HEK293 (cell line): ENCODE measurements around the gene APBB2.

Experiments
- CTCF ChIA-PET: fragments of 350-600 bp; formaldehyde crosslinking; extraction: SDS; loops from one replicate; lab custom pipeline; 2021; ENCODE audit warnings: antibody characterized with exemption; lab: Yijun Ruan, JAX
- POLR2A ChIA-PET: fragments of 300-600 bp; formaldehyde crosslinking; extraction: SDS; loops from one replicate; lab custom pipeline; 2020; ENCODE audit warnings: antibody characterized with exemption, inconsistent platforms; lab: Yijun Ruan, JAX
- H3K27ac ChIP-seq: fragments of 200-500 bp; sonication (Bioruptor generic); 2 replicates; pipeline ENCODE4 v1.5.1; 2014; ENCODE audit warnings: low read depth, low read length, control low read depth, inconsistent platforms; ENCODE audit errors: extremely low read depth
- H3K36me3 ChIP-seq, 2 experiments: fragments of 200-500 bp in 1 of 2; sonication (Bioruptor generic) in 1 of 2; 1 replicate in 1 of 2; 2 replicates in 1 of 2; pipeline ENCODE4 v1.5.1; 2014 to 2017; ENCODE audit warnings: inconsistent platforms in 2 of 2, low read length in 2 of 2; ENCODE audit not compliant: control insufficient read depth in 2 of 2, insufficient read depth in 1 of 2
- H3K4me1 ChIP-seq: fragments of 200-500 bp; sonication (Bioruptor generic); 2 replicates; pipeline ENCODE4 v1.5.1; 2014; ENCODE audit warnings: mild to moderate bottlenecking, low read length, inconsistent platforms; ENCODE audit not compliant: control insufficient read depth, insufficient read depth
- H3K4me3 ChIP-seq: 2 replicates; pipeline ENCODE4 v1.5.1; 2011; ENCODE audit warnings: low read depth, mild to moderate bottlenecking, control low read depth, low read length, moderate library complexity
- H3K9me3 ChIP-seq: fragments of 200-500 bp; sonication (Bioruptor generic); 2 replicates; pipeline ENCODE4 v1.5.1; 2014; ENCODE audit warnings: low read depth, low read length, inconsistent platforms; ENCODE audit not compliant: control insufficient read depth, insufficient read depth
- HOXD13 ChIP-seq: sonication (generic); formaldehyde crosslinking; IDR thresholded peaks from 2 replicates; pipeline ENCODE4 v1.8.0; 2022; ENCODE audit warnings: missing genetic modification reagents, borderline replicate concordance
- MYNN ChIP-seq: fragments of 450-650 bp; formaldehyde crosslinking; IDR thresholded peaks from 2 replicates; pipeline ENCODE4 v1.5.1; 2016; ENCODE audit warnings: missing biosample characterization, missing genetic modification characterization, borderline replicate concordance
- YY2 ChIP-seq: fragments of 450-650 bp; formaldehyde crosslinking; IDR thresholded peaks from 2 replicates; pipeline ENCODE4 v1.5.1; 2016; ENCODE audit warnings: missing biosample characterization, missing genetic modification characterization
- ZFP3 ChIP-seq: fragments of 450-650 bp; formaldehyde crosslinking; IDR thresholded peaks from 2 replicates; pipeline ENCODE4 v1.5.1; 2016; ENCODE audit warnings: low read depth, missing biosample characterization, missing genetic modification characterization
- ZNF114 ChIP-seq: fragments of 450-650 bp; formaldehyde crosslinking; IDR thresholded peaks from 2 replicates; pipeline ENCODE4 v1.5.0; 2017; ENCODE audit warnings: missing biosample characterization, missing genetic modification characterization
- ZNF121 ChIP-seq: fragments of 450-650 bp; formaldehyde crosslinking; IDR thresholded peaks from 2 replicates; pipeline ENCODE4 v1.5.1; 2016; ENCODE audit warnings: missing biosample characterization, missing genetic modification characterization
- ZNF184 ChIP-seq: fragments of 450-650 bp; IDR thresholded peaks from 2 replicates; pipeline ENCODE4 v1.5.1; 2018; ENCODE audit warnings: missing biosample characterization, mild to moderate bottlenecking, missing genetic modification characterization
- ZNF221 ChIP-seq: fragments of 450-650 bp; formaldehyde crosslinking; IDR thresholded peaks from 2 replicates; pipeline ENCODE4 v1.5.1; 2017; ENCODE audit warnings: missing biosample characterization, missing genetic modification characterization, borderline replicate concordance
- ZNF248 ChIP-seq: fragments of 450-650 bp; formaldehyde crosslinking; IDR thresholded peaks from 2 replicates; pipeline ENCODE4 v1.5.1; 2017; ENCODE audit warnings: missing biosample characterization, missing genetic modification characterization
- ZNF311 ChIP-seq: fragments of 450-650 bp; formaldehyde crosslinking; IDR thresholded peaks from 2 replicates; pipeline ENCODE4 v1.5.1; 2017; ENCODE audit warnings: missing biosample characterization, missing genetic modification characterization, borderline replicate concordance
- ZNF416 ChIP-seq: fragments of 450-650 bp; formaldehyde crosslinking; IDR thresholded peaks from 2 replicates; pipeline ENCODE4 v1.5.1; 2016; ENCODE audit warnings: missing biosample characterization, missing genetic modification characterization
- ZNF426 ChIP-seq: fragments of 450-650 bp; formaldehyde crosslinking; IDR thresholded peaks from 2 replicates; pipeline ENCODE4 v1.5.1; 2017; ENCODE audit warnings: missing biosample characterization, missing genetic modification characterization, mild to moderate bottlenecking, inconsistent platforms, moderate library complexity
- ZNF48 ChIP-seq: fragments of 450-650 bp; formaldehyde crosslinking; IDR thresholded peaks from 2 replicates; pipeline ENCODE4 v1.5.1; 2016; ENCODE audit warnings: missing biosample characterization, missing genetic modification characterization
- ZNF560 ChIP-seq: fragments of 450-650 bp; formaldehyde crosslinking; IDR thresholded peaks from 2 replicates; pipeline ENCODE4 v1.5.1; 2017; ENCODE audit warnings: missing biosample characterization, missing genetic modification characterization, borderline replicate concordance
- ZNF677 ChIP-seq: fragments of 450-650 bp; IDR thresholded peaks from 2 replicates; pipeline ENCODE4 v1.5.0; 2018; ENCODE audit warnings: missing biosample characterization, mild to moderate bottlenecking, missing genetic modification characterization, moderate library complexity
- ZNF776 ChIP-seq: fragments of 450-650 bp; formaldehyde crosslinking; IDR thresholded peaks from 2 replicates; pipeline ENCODE4 v1.5.0; 2017; ENCODE audit warnings: missing biosample characterization, missing genetic modification characterization, borderline replicate concordance
- ZNF791 ChIP-seq: fragments of 450-650 bp; formaldehyde crosslinking; IDR thresholded peaks from 2 replicates; pipeline ENCODE4 v1.5.1; 2016; ENCODE audit warnings: missing biosample characterization, missing genetic modification characterization
- TF ChIP-seq, protein P1 (sequence below): fragments of 450-650 bp; formaldehyde crosslinking; IDR thresholded peaks from 2 replicates; pipeline ENCODE4 v1.5.1; 2016; ENCODE audit warnings: missing biosample characterization, missing genetic modification characterization
- TF ChIP-seq, protein P2 (sequence below): fragments of 450-650 bp; formaldehyde crosslinking; IDR thresholded peaks from 2 replicates; pipeline ENCODE4 v1.5.1; 2016; ENCODE audit warnings: missing biosample characterization, missing genetic modification characterization, borderline replicate concordance
- TF ChIP-seq, protein P3 (sequence below): fragments of 450-650 bp; formaldehyde crosslinking; IDR thresholded peaks from 2 replicates; pipeline ENCODE4 v1.5.1; 2016; ENCODE audit warnings: missing biosample characterization, missing genetic modification characterization
- TF ChIP-seq, protein P4 (sequence below): fragments of 450-650 bp; formaldehyde crosslinking; IDR thresholded peaks from 2 replicates; pipeline ENCODE4 v1.5.1; 2016; ENCODE audit warnings: missing biosample characterization, missing genetic modification characterization, low read depth

Gene APBB2

DNA sequence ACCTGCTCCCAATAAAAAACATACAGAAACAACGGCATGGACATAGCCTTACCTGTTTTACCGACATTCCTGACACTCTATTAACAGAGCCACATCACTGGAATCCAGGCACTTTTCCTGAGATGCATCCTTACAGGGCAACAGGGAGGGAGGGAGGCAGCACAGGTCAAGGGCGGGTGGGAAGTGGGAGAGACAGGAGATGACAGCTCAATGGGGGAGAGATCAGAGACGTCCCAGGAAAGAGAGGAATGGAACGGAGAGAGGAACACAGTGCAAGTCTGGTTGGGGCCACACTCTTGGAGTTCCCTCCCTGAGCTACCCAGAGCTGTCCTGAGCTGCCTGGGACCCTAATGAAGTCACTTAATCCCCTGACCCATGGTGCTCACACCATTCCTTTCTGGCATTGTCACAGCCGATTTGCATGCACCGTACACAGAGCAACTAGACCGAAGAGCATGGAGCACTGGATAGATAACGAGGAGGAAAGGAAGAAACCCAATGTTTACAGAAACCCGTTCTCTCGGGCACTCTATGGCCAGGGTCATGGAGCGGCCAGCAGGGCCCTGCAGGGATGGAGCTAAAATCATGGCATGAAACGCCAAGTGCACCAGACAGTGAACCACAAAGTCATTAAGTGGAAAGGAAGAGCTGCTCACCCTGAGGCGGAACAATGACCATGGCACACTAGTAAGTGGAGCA, 371.5 kb downstream of the APBB2 start:
- H3K36me3 ChIP-seq, result no peaks in the 10 kb centered on the region
- ChIA-PET POLR2A (no interaction called here), CTCF (interaction anchor here (0.6 to 1.6 kb wide), 6 partner anchors 9 to 778 kb away, joined by 3 to 4 read pairs (median 3); no protein-coding TSS in a partner anchor)
- H3K27ac ChIP-seq, result no peak overlapping the region
- no peaks in the 10 kb centered on the region for H3K9me3 ChIP-seq
- H3K4me3 ChIP-seq, result no peak overlapping the region
- TF ChIP-seq ZNF677 (tag by site-specific recombination) (no peak), ZNF248 (tag by site-specific recombination) (no peak), ZNF791 (tag by site-specific recombination) (no peak), ZNF776 (tag by site-specific recombination) (no peak), ZNF121 (tag by site-specific recombination) (no peak), HOXD13 (CRISPR knock-in tag) (no peak), ZNF560 (tag by site-specific recombination) (no peak), MYNN (tag by site-specific recombination) (no peak), ZNF221 (tag by site-specific recombination) (no peak), ZNF426 (tag by site-specific recombination) (no peak), ZNF416 (tag by site-specific recombination) (no peak)
- TF ChIP-seq, protein P1, sequence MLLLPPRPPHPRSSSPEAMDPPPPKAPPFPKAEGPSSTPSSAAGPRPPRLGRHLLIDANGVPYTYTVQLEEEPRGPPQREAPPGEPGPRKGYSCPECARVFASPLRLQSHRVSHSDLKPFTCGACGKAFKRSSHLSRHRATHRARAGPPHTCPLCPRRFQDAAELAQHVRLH (tag by site-specific recombination), result no peak
- TF ChIP-seq, protein P2, sequence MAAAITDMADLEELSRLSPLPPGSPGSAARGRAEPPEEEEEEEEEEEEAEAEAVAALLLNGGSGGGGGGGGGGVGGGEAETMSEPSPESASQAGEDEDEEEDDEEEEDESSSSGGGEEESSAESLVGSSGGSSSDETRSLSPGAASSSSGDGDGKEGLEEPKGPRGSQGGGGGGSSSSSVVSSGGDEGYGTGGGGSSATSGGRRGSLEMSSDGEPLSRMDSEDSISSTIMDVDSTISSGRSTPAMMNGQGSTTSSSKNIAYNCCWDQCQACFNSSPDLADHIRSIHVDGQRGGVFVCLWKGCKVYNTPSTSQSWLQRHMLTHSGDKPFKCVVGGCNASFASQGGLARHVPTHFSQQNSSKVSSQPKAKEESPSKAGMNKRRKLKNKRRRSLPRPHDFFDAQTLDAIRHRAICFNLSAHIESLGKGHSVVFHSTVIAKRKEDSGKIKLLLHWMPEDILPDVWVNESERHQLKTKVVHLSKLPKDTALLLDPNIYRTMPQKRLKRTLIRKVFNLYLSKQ (tag by site-specific recombination), result no peak
- TF ChIP-seq, protein P3, sequence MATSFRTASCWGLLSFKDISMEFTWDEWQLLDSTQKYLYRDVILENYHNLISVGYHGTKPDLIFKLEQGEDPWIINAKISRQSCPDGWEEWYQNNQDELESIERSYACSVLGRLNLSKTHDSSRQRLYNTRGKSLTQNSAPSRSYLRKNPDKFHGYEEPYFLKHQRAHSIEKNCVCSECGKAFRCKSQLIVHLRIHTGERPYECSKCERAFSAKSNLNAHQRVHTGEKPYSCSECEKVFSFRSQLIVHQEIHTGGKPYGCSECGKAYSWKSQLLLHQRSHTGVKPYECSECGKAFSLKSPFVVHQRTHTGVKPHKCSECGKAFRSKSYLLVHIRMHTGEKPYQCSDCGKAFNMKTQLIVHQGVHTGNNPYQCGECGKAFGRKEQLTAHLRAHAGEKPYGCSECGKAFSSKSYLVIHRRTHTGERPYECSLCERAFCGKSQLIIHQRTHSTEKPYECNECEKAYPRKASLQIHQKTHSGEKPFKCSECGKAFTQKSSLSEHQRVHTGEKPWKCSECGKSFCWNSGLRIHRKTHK (tag by site-specific recombination), result no peak
- no peaks in the 10 kb centered on the region for H3K4me1 ChIP-seq

DNA sequence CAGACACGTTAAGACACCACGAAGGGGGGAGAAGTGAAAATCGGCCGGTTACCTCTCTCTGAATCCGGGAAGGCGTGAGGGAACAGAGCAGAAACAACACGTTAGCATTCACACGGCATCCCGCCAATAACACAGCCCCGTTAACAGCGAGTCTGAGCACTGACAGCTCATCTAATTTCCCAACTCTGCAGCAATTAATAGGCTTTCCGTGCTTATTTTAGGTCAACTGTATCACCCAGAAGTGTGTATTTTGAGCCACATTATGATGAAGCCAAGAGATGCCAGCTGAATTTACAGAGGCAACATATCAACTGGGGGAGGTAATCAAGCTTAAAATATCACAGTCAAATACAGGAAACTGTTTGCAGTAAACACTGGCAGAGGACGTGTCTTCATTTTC, 372.0 kb downstream of the APBB2 start:
- TF ChIP-seq, protein P4, sequence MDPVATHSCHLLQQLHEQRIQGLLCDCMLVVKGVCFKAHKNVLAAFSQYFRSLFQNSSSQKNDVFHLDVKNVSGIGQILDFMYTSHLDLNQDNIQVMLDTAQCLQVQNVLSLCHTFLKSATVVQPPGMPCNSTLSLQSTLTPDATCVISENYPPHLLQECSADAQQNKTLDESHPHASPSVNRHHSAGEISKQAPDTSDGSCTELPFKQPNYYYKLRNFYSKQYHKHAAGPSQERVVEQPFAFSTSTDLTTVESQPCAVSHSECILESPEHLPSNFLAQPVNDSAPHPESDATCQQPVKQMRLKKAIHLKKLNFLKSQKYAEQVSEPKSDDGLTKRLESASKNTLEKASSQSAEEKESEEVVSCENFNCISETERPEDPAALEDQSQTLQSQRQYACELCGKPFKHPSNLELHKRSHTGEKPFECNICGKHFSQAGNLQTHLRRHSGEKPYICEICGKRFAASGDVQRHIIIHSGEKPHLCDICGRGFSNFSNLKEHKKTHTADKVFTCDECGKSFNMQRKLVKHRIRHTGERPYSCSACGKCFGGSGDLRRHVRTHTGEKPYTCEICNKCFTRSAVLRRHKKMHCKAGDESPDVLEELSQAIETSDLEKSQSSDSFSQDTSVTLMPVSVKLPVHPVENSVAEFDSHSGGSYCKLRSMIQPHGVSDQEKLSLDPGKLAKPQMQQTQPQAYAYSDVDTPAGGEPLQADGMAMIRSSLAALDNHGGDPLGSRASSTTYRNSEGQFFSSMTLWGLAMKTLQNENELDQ (tag by site-specific recombination), result no peak
- TF ChIP-seq ZNF121 (tag by site-specific recombination) (no peak), ZNF184 (tag by site-specific recombination) (no peak), ZFP3 (tag by site-specific recombination) (no peak), ZNF311 (tag by site-specific recombination) (no peak), YY2 (tag by site-specific recombination) (no peak), ZNF48 (tag by site-specific recombination) (no peak), ZNF114 (tag by site-specific recombination) (no peak)
- ChIA-PET POLR2A (no interaction called here), CTCF (interaction anchor here (0.6 to 2.3 kb wide), 3 partner anchors 55 to 777 kb away, joined by 4 to 18 read pairs (median 4); no protein-coding TSS in a partner anchor)
- H3K4me1 ChIP-seq, result no peaks in the 10 kb centered on the region
- no peak overlapping the region for H3K4me3 ChIP-seq
- H3K27ac ChIP-seq, result no peak overlapping the region
- no peaks in the 10 kb centered on the region for H3K9me3 ChIP-seq
- H3K36me3 ChIP-seq, result no peaks in the 10 kb centered on the region
